Panc1 (cell line): ENCODE results near the gene MAP7D3. TPM values are rescaled to one million over a fixed set of nuclear protein-coding genes. Genes with fewer than 3 reads are reported as not detected.

Experiments used
- ATAC-seq: fragments of 200-7000 bp; cut with Tn5 transposase; 2 replicates; pipeline ENCODE4 v1.9.1; 2020; ENCODE audit warnings: mild to moderate bottlenecking, moderate library complexity
- BruUV-seq: library from RNA; stranded (reverse); fragments of 400-500 nt; replicated peaks from 2 replicates; lab custom pipeline; 2021; lab: Mats Ljungman, UMichigan
- CTCF ChIA-PET: fragments of 300-600 bp; sonication (Branson Sonifier 250); formaldehyde crosslinking; loops from one replicate; lab custom pipeline; 2022; ENCODE audit warnings: antibody characterized with exemption; lab: Charles Lee
- POLR2A ChIA-PET: fragments of 300-600 bp; sonication (Branson Sonifier 250); formaldehyde crosslinking; loops from one replicate; lab custom pipeline; 2022; ENCODE audit warnings: antibody characterized with exemption; lab: Charles Lee
- DNase-seq: peaks from one replicate; pipeline ENCODE4 v3.0.0-alpha.2; 2010; ENCODE audit warnings: low read depth, low spot score
- H3K27ac ChIP-seq: 2 replicates; pipeline ENCODE4 v1.5.1; 2011; ENCODE audit warnings: mild to moderate bottlenecking, low read length, inconsistent platforms
- H3K27me3 ChIP-seq: fragments of 200-500 bp; sonication (Bioruptor generic); 2 replicates; pipeline ENCODE4 v1.6.0; 2014; ENCODE audit warnings: low read length, inconsistent platforms; ENCODE audit not compliant: control insufficient read depth, insufficient read depth
- H3K36me3 ChIP-seq: fragments of 200-500 bp; sonication (Bioruptor generic); 2 replicates; pipeline ENCODE4 v1.5.1; 2014; ENCODE audit warnings: inconsistent platforms, mild to moderate bottlenecking, low read length, moderate library complexity; ENCODE audit not compliant: control insufficient read depth, insufficient read depth
- H3K4me1 ChIP-seq: 2 replicates; pipeline ENCODE4 v1.5.1; 2011; ENCODE audit warnings: inconsistent platforms, mild to moderate bottlenecking, low read length, moderate library complexity; ENCODE audit not compliant: control insufficient read depth, insufficient read depth
- H3K4me3 ChIP-seq, 2 experiments: 2 replicates each; pipeline ENCODE4 v1.5.1; 2011 to 2012; ENCODE audit warnings: low read depth in 2 of 2, low read length in 2 of 2, mild to moderate bottlenecking in 2 of 2, inconsistent platforms in 1 of 2, moderate library complexity in 1 of 2
- H3K9me3 ChIP-seq: fragments of 200-500 bp; sonication (Bioruptor generic); 2 replicates; pipeline ENCODE4 v1.5.1; 2014; ENCODE audit warnings: low read depth, mild to moderate bottlenecking, inconsistent platforms, low read length, moderate library complexity; ENCODE audit not compliant: control insufficient read depth, insufficient read depth
- POLR2AphosphoS5 ChIP-seq: IDR thresholded peaks from 2 replicates; pipeline ENCODE4 v1.6.1; 2012; ENCODE audit warnings: mild to moderate bottlenecking, low read depth, low read length, moderate library complexity
- SIN3A ChIP-seq: IDR thresholded peaks from 2 replicates; pipeline ENCODE4 v1.6.1; 2012; ENCODE audit warnings: low read depth, mild to moderate bottlenecking, low read length, moderate library complexity, borderline replicate concordance; ENCODE audit not compliant: insufficient read depth
- TCF7L2 ChIP-seq: IDR thresholded peaks from 2 replicates; pipeline ENCODE4 v1.6.1; 2011; ENCODE audit warnings: mild to moderate bottlenecking, low read depth, low read length, inconsistent platforms
- in situ Hi-C: cut with HindIII; loops from 2 replicates; pipeline ENCODE4 v1.10.0; 2016; ENCODE audit warnings: low sequenced_read_pairs, low pct_unique_long_range_greater_than_20kb
- intact Hi-C: fragments of 100-400 bp; cut with micrococcal nuclease; formaldehyde crosslinking; loops from one replicate; pipeline ENCODE4 v1.10.0; 2022; ENCODE audit not compliant: unreplicated experiment
- total RNA-seq: library from RNA; stranded (reverse); gene quantifications from one replicate; pipeline ENCODE4 v1.2.1, GENCODE V29; 2021; ENCODE audit not compliant: unreplicated experiment
- TF ChIP-seq, protein P1 (sequence below): fragments of 450-650 bp; IDR thresholded peaks from 2 replicates; pipeline ENCODE4 v1.5.1; 2017; ENCODE audit warnings: mild to moderate bottlenecking
- TF ChIP-seq, protein P2 (sequence below), 2 experiments: IDR thresholded peaks; 2 replicates each; pipeline ENCODE4 v1.6.1; 2011 to 2012; ENCODE audit warnings: low read depth in 2 of 2, control low read depth in 1 of 2, low read length in 1 of 2, mild to moderate bottlenecking in 1 of 2, moderate library complexity in 1 of 2; ENCODE audit not compliant: insufficient read depth in 1 of 2

Gene MAP7D3
- total RNA-seq, 1 experiment from 2014 or later: 23.3 TPM

GRCh38 chrX:136179133-136179532, 72.1 kb downstream of the MAP7D3 start:
- BruUV-seq: no TSS peak
- POLR2A ChIA-PET: no interaction called here
- DNase-seq (no peak), ATAC-seq (no peak)
- Histone ChIP-seq H3K27ac (no peak overlapping the region), H3K9me3 (no peaks in the 10 kb centered on the region), H3K27me3 (no peaks in the 10 kb centered on the region; the same call in 1 of the 2 replicates), H3K4me1 (no peaks in the 10 kb centered on the region), H3K36me3 (no peaks in the 10 kb centered on the region), H3K4me3 (no peak overlapping the region)
- intact Hi-C loops: no loop called here
- CTCF ChIA-PET: interaction anchor here (1.4 kb wide), 1 partner anchor 151 kb away, joined by 3 read pairs; no protein-coding TSS in a partner anchor
- TF ChIP-seq POLR2AphosphoS5: no peak
- TF ChIP-seq, protein P1, sequence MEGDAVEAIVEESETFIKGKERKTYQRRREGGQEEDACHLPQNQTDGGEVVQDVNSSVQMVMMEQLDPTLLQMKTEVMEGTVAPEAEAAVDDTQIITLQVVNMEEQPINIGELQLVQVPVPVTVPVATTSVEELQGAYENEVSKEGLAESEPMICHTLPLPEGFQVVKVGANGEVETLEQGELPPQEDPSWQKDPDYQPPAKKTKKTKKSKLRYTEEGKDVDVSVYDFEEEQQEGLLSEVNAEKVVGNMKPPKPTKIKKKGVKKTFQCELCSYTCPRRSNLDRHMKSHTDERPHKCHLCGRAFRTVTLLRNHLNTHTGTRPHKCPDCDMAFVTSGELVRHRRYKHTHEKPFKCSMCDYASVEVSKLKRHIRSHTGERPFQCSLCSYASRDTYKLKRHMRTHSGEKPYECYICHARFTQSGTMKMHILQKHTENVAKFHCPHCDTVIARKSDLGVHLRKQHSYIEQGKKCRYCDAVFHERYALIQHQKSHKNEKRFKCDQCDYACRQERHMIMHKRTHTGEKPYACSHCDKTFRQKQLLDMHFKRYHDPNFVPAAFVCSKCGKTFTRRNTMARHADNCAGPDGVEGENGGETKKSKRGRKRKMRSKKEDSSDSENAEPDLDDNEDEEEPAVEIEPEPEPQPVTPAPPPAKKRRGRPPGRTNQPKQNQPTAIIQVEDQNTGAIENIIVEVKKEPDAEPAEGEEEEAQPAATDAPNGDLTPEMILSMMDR: no peak
- TF ChIP-seq SIN3A: no peak
- TF ChIP-seq TCF7L2: no peak
- TF ChIP-seq, protein P2, sequence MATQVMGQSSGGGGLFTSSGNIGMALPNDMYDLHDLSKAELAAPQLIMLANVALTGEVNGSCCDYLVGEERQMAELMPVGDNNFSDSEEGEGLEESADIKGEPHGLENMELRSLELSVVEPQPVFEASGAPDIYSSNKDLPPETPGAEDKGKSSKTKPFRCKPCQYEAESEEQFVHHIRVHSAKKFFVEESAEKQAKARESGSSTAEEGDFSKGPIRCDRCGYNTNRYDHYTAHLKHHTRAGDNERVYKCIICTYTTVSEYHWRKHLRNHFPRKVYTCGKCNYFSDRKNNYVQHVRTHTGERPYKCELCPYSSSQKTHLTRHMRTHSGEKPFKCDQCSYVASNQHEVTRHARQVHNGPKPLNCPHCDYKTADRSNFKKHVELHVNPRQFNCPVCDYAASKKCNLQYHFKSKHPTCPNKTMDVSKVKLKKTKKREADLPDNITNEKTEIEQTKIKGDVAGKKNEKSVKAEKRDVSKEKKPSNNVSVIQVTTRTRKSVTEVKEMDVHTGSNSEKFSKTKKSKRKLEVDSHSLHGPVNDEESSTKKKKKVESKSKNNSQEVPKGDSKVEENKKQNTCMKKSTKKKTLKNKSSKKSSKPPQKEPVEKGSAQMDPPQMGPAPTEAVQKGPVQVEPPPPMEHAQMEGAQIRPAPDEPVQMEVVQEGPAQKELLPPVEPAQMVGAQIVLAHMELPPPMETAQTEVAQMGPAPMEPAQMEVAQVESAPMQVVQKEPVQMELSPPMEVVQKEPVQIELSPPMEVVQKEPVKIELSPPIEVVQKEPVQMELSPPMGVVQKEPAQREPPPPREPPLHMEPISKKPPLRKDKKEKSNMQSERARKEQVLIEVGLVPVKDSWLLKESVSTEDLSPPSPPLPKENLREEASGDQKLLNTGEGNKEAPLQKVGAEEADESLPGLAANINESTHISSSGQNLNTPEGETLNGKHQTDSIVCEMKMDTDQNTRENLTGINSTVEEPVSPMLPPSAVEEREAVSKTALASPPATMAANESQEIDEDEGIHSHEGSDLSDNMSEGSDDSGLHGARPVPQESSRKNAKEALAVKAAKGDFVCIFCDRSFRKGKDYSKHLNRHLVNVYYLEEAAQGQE (IDR thresholded peaks at IDR 0.05; ENCODE audit: insufficient read depth in 1 of 2, low read depth in 2 of 2, low read length in 1 of 2): no peak
- in situ Hi-C loops: no loop called here

- no peak overlapping the region for H3K4me3 ChIP-seq
- no peak for ATAC-seq
- DNase-seq: no peak
- no peak overlapping the region for H3K27ac ChIP-seq
- no peaks in the 10 kb centered on the region for H3K27me3 ChIP-seq
- intact Hi-C loops (no loop called here), in situ Hi-C loops (no loop called here)
- ChIA-PET CTCF (no interaction called here), POLR2A (no interaction called here)
- no peaks in the 10 kb centered on the region for H3K36me3 ChIP-seq
- TF ChIP-seq, protein P1: no peak
- TF ChIP-seq POLR2AphosphoS5 (no peak), SIN3A (no peak), TCF7L2 (no peak)
- TF ChIP-seq, protein P2 (IDR thresholded peaks at IDR 0.05; ENCODE audit: insufficient read depth in 1 of 2, low read depth in 2 of 2, low read length in 1 of 2): no peak
- H3K4me1 ChIP-seq: no peaks in the 10 kb centered on the region
- no peaks in the 10 kb centered on the region for H3K9me3 ChIP-seq
- BruUV-seq: no TSS peak
These were observed 74.8 kb downstream of the MAP7D3 start for GRCh38 chrX:136176399-136176825.
